Endothelial cell of umbilical vein (primary cell): Measurements from ENCODE around the gene EPHA10. TPM values are rescaled to one million over a fixed set of nuclear protein-coding genes. Genes with fewer than 3 reads are reported as not detected.
A peak's percentile ranks its signal among the peaks of the same experiment; 100 is the strongest.

Experiments
- BruUV-seq: library from RNA; stranded (reverse); fragments of 400-500 nt; replicated peaks from 2 replicates; lab custom pipeline; 2021; lab: Mats Ljungman, UMichigan
- CTCF ChIA-PET: fragments of 300-600, 350-600 bp; sonication (Branson Sonifier 250); formaldehyde crosslinking; loops from one replicate; lab custom pipeline; 2021; ENCODE audit warnings: antibody characterized with exemption, inconsistent platforms; lab: Charles Lee
- POLR2A ChIA-PET: fragments of 300-600, 350-600 bp; sonication (Branson Sonifier 250); formaldehyde crosslinking; loops from one replicate; lab custom pipeline; 2021; ENCODE audit warnings: antibody characterized with exemption, inconsistent platforms; lab: Charles Lee
- DNase-seq: peaks from one replicate; pipeline ENCODE4 v3.0.0-alpha.2; 2011; ENCODE audit warnings: low read depth, low spot score
- FAIRE-seq: peaks from 2 replicates; lab custom pipeline; 2011; peaks lifted over from hg19 to GRCh38; lab: Jason Lieb, UNC
- H2AFZ ChIP-seq: 2 replicates; pipeline ENCODE4 v1.6.0; 2012; ENCODE audit warnings: low read depth, low read length, control low read depth, inconsistent platforms
- H3K27ac ChIP-seq: 2 replicates; pipeline ENCODE4 v1.5.1; 2011; ENCODE audit warnings: low read depth, mild to moderate bottlenecking, control low read depth, low read length, moderate library complexity; ENCODE audit not compliant: insufficient read depth
- H3K27me3 ChIP-seq, 2 experiments: 2 replicates each; pipeline versions ENCODE4 v1.6.0 to v1.6.1; 2011; ENCODE audit warnings: low read length in 2 of 2, mixed read lengths in 1 of 2; ENCODE audit not compliant: control insufficient read depth in 2 of 2, insufficient read depth in 2 of 2
- H3K36me3 ChIP-seq, 2 experiments: 2 replicates in 1 of 2; 3 replicates in 1 of 2; pipeline ENCODE4 v1.5.1; 2011; ENCODE audit warnings: low read length in 2 of 2, mild to moderate bottlenecking in 1 of 2, moderate library complexity in 1 of 2; ENCODE audit not compliant: control insufficient read depth in 2 of 2, insufficient read depth in 2 of 2; ENCODE audit errors: extremely low read depth in 1 of 2
- H3K4me1 ChIP-seq: 3 replicates; pipeline ENCODE4 v1.5.1; 2011; ENCODE audit warnings: mild to moderate bottlenecking, low read length; ENCODE audit not compliant: control insufficient read depth, insufficient read depth; ENCODE audit errors: extremely low read depth
- H3K4me2 ChIP-seq: 2 replicates; pipeline ENCODE4 v1.6.1; 2011; ENCODE audit warnings: low read length, control low read depth, mixed read lengths; ENCODE audit not compliant: insufficient read depth
- H3K4me3 ChIP-seq, 3 experiments: fragments of 200-600 bp in 1 of 3; sonication (generic), shearing (Covaris generic) in 1 of 3; replicated peaks in 1 of 3; 2 replicates each; pipeline ENCODE4 v1.5.1; 2011 to 2016; ENCODE audit warnings: control low read depth in 3 of 3, low read length in 3 of 3, mild to moderate bottlenecking in 2 of 3, inconsistent platforms in 1 of 3, low read depth in 1 of 3, moderate library complexity in 1 of 3; ENCODE audit not compliant: insufficient read depth in 1 of 3
- H3K79me2 ChIP-seq: 2 replicates; pipeline ENCODE4 v1.6.0; 2012; ENCODE audit warnings: low read length, inconsistent platforms; ENCODE audit not compliant: control insufficient read depth, insufficient read depth
- H3K9ac ChIP-seq: replicated peaks from 2 replicates; pipeline ENCODE3; 2011; ENCODE audit warnings: low read length, control low read depth; ENCODE audit not compliant: insufficient read depth; ENCODE audit errors: extremely low read depth
- H3K9me1 ChIP-seq: replicated peaks from 3 replicates; pipeline ENCODE4 v1.6.0; 2011; ENCODE audit warnings: mild to moderate bottlenecking, low read length; ENCODE audit not compliant: control insufficient read depth, insufficient read depth; ENCODE audit errors: extremely low read depth
- H3K9me3 ChIP-seq: replicated peaks from 2 replicates; pipeline ENCODE4 v1.5.1; 2012; ENCODE audit warnings: low read length, inconsistent platforms; ENCODE audit not compliant: control insufficient read depth, insufficient read depth
- H4K20me1 ChIP-seq: replicated peaks from 2 replicates; pipeline ENCODE3; 2011; ENCODE audit warnings: mild to moderate bottlenecking, low read length; ENCODE audit not compliant: control insufficient read depth, insufficient read depth; ENCODE audit errors: extremely low read depth
- CTCF ChIP-seq, 2 donors: IDR thresholded peaks; 1 replicate in 1 of 2; 2 replicates in 1 of 2; pipeline ENCODE4 v1.5.1; 2011; ENCODE audit warnings: low read length in 2 of 2, mild to moderate bottlenecking in 2 of 2, moderate library complexity in 2 of 2, control low read depth in 1 of 2, inconsistent platforms in 1 of 2, low read depth in 1 of 2; ENCODE audit not compliant: insufficient read depth in 1 of 2; ENCODE audit errors: extremely low read depth in 1 of 2
- EZH2 ChIP-seq: IDR thresholded peaks from 2 replicates; pipeline ENCODE4 v1.6.1; 2012; ENCODE audit warnings: borderline replicate concordance, low read depth, mild to moderate bottlenecking, moderate library complexity, low read length, inconsistent platforms; ENCODE audit not compliant: severe bottlenecking
- FOS ChIP-seq: IDR thresholded peaks from 2 replicates; pipeline ENCODE4 v1.6.1; 2011; ENCODE audit warnings: mild to moderate bottlenecking, low read length, moderate library complexity, borderline replicate concordance; ENCODE audit not compliant: insufficient read depth
- GATA2 ChIP-seq: IDR thresholded peaks from 2 replicates; pipeline ENCODE4 v1.7.0; 2011; ENCODE audit warnings: low read depth, mild to moderate bottlenecking, moderate library complexity, mixed read lengths, low read length; ENCODE audit not compliant: insufficient read length, insufficient read depth
- JUN ChIP-seq: IDR thresholded peaks from 2 replicates; pipeline ENCODE4 v1.6.1; 2011; ENCODE audit warnings: borderline replicate concordance, low read depth; ENCODE audit not compliant: insufficient read length, insufficient read depth
- MAX ChIP-seq: IDR thresholded peaks from 2 replicates; pipeline ENCODE4 v1.6.1; 2011; ENCODE audit not compliant: insufficient read depth, insufficient read length
- MYC ChIP-seq: IDR thresholded peaks from one replicate; pipeline ENCODE4 v1.6.1; 2011; ENCODE audit warnings: mild to moderate bottlenecking, low read depth, low read length
- POLR2A ChIP-seq: IDR thresholded peaks from 2 replicates; pipeline ENCODE4 v1.6.1; 2012; ENCODE audit warnings: low read depth, mild to moderate bottlenecking, control low read depth, low read length
- POLR2AphosphoS5 ChIP-seq: IDR thresholded peaks from 2 replicates; pipeline ENCODE4 v1.6.1; 2012; ENCODE audit warnings: low read depth, mild to moderate bottlenecking, control low read depth, low read length, moderate library complexity; ENCODE audit not compliant: insufficient read depth
- dilution Hi-C: fragments of 300-500 bp; cut with MboI; formaldehyde crosslinking; loops from one replicate; pipeline ENCODE4 v1.15.0; 2019; ENCODE audit warnings: low sequenced_read_pairs; ENCODE audit not compliant: extremely low pct_ligation_motif_present
- intact Hi-C: fragments of 100-400 bp; cut with micrococcal nuclease; formaldehyde crosslinking; loops from one replicate; pipeline ENCODE4 v1.10.0; 2022
- polyA plus RNA-seq, 4 experiments: library from polyadenylated mRNA; depleted of rRNA in 3 of 4; stranded (reverse) in 3 of 4; unstranded in 1 of 4; fragments of >200 nt; gene quantifications; 2 replicates each; pipeline versions ENCODE4 v1.2.1 to v1.2.3, GENCODE V29; 2011 to 2012; ENCODE audit warnings: missing spikeins in 1 of 4
- total RNA-seq: library from RNA; stranded (reverse); gene quantifications from 2 replicates; pipeline ENCODE4 v1.2.3, GENCODE V29; 2021

EPHA10 gene
- total and polyA plus RNA-seq, 2 donors (not counting 3 experiments of a cell fraction or from before 2014, with no cell fraction given), result not detected

- DNase-seq (no peak), FAIRE-seq (no peak)
- no TSS peak for BruUV-seq
- intact Hi-C loops, result loop anchor here (1.0 to 5.0 kb wide), 3 partner anchors 115 to 239 kb away; partner anchors contain the start of gene YRDC
- TF ChIP-seq POLR2AphosphoS5 (no peak), POLR2A (no peak)
- Histone ChIP-seq H3K9ac (peak overlapping the region; percentile 75), H3K9me3 (no peaks in the 10 kb centered on the region), H4K20me1 (no peaks in the 10 kb centered on the region), H3K4me2 (peak overlapping the region; percentile 75), H3K4me3 (peak overlapping the region; percentile 88 to 96 (median 88)), H3K9me1 (no peaks in the 10 kb centered on the region), H3K27me3 (no peaks in the 10 kb centered on the region), H2AFZ (peak overlapping the region; percentile 99), H3K36me3 (peaks cover 0 to 13% of the 10 kb centered on the region in 2 experiments), H3K4me1 (peaks cover 29% of the 10 kb centered on the region), H3K27ac (peak overlapping the region; percentile 28), H3K79me2 (peaks cover 68% of the 10 kb centered on the region)
- ChIA-PET POLR2A (no interaction called here), CTCF (interaction anchor here (1.1 to 3.4 kb wide), 2 partner anchors 136 to 167 kb away, joined by 4 to 22 read pairs; partner anchors contain the start of genes DNALI1 and MTF1)
- dilution Hi-C loops, result no loop called here
These were observed 72.1 kb downstream of the EPHA10 start for GRCh38 chr1:37692834-37693175.

GRCh38 chr1:37692078-37692833 is 72.7 kb downstream of the EPHA10 start, which contains the start of gene CDCA8:
Gene CDCA8, plus strand, starts transcription at chr1:37692516. Its CDS starts 175 bp downstream, at chr1:37692691.
- CTCF ChIA-PET, result interaction anchor here (1.0 to 3.4 kb wide), 3 partner anchors 116 to 167 kb away, joined by 4 to 22 read pairs (median 4); partner anchors contain the start of genes DNALI1 and MTF1
- H3K27ac ChIP-seq, result peak within 1 kb of the TSS; percentile 28
- intact Hi-C loops, result loop anchor here (1.0 to 5.0 kb wide), 3 partner anchors 116 to 240 kb away; partner anchors contain the start of gene YRDC
- H3K27me3 ChIP-seq, result no peaks in the 10 kb centered on the region
- H3K4me1 ChIP-seq, result peaks cover 29% of the 10 kb centered on the region
- H3K9ac ChIP-seq, result peak within 1 kb of the TSS; percentile 75
- H2AFZ ChIP-seq, result peak within 1 kb of the TSS; percentile 99
- peak within 1 kb of the TSS; percentile 79 for H3K4me2 ChIP-seq
- H3K36me3 ChIP-seq, result peaks cover 0 to 11% of the 10 kb centered on the region in 2 experiments
- POLR2A ChIA-PET, result no interaction called here
- no peaks in the 10 kb centered on the region for H3K9me3 ChIP-seq
- peaks cover 63% of the 10 kb centered on the region for H3K79me2 ChIP-seq
- FAIRE-seq (peak; percentile 98), DNase-seq (peak; percentile 99)
- BruUV-seq, result TSS peak; percentile 85
- peak within 1 kb of the TSS; percentile 88 to 96 (median 88) for H3K4me3 ChIP-seq
- no peaks in the 10 kb centered on the region for H3K9me1 ChIP-seq
- dilution Hi-C loops, result no loop called here
- peak; percentile 88 for TF ChIP-seq POLR2AphosphoS5
- TF ChIP-seq GATA2, result no peak
- TF ChIP-seq MYC, result no peak
- TF ChIP-seq JUN, result no peak
- TF ChIP-seq CTCF (IDR thresholded peaks at IDR 0.05; ENCODE audit: extremely low read depth in 1 of 2, insufficient read depth in 1 of 2, low read depth in 1 of 2, low read length in 2 of 2), result peak; percentile 73 to 94
- TF ChIP-seq POLR2A, result peak; percentile 58
- TF ChIP-seq EZH2, result no peak
- no peak for TF ChIP-seq FOS
- TF ChIP-seq MAX, result peak; percentile 22
- H4K20me1 ChIP-seq, result no peaks in the 10 kb centered on the region
